Type B pancreatic cell (in vitro differentiated cells): ENCODE results near the gene BEND7. TPM values are rescaled to one million over a fixed set of nuclear protein-coding genes. Genes with fewer than 3 reads are reported as not detected.

Experiments used
- DNase-seq: peaks from one replicate; pipeline ENCODE4 v3.0.0; 2021; ENCODE audit warnings: mixed read lengths; ENCODE audit not compliant: unreplicated experiment; ENCODE audit errors: extremely low spot score
- H3K27ac Mint-ChIP-seq: 2 replicates; pipeline ENCODE4 v1.8.0; 2021; ENCODE audit warnings: mild to moderate bottlenecking, mixed read lengths
- H3K27me3 Mint-ChIP-seq: 2 replicates; pipeline ENCODE4 v1.8.0; 2021; ENCODE audit warnings: mixed read lengths
- H3K36me3 Mint-ChIP-seq: 2 replicates; pipeline ENCODE4 v1.8.0; 2021; ENCODE audit warnings: mixed read lengths
- H3K4me1 Mint-ChIP-seq: one replicate; pipeline ENCODE4 v1.8.0; 2021; ENCODE audit warnings: mixed read lengths; ENCODE audit not compliant: unreplicated experiment
- H3K4me3 Mint-ChIP-seq: 2 replicates; pipeline ENCODE4 v1.8.0; 2021; ENCODE audit warnings: mild to moderate bottlenecking, mixed read lengths
- H3K9me3 Mint-ChIP-seq: 2 replicates; pipeline ENCODE4 v1.8.0; 2021; ENCODE audit warnings: mixed read lengths
- CTCF ChIP-seq: fragments of 200-600 bp; sonication (generic); conservative IDR thresholded peaks from 2 replicates; pipeline ENCODE4 v1.5.0; 2021; ENCODE audit warnings: antibody characterized with exemption, mild to moderate bottlenecking
- total RNA-seq: library from RNA; stranded (reverse); gene quantifications from 2 replicates; pipeline ENCODE4 v1.2.1, GENCODE V29; 2021; ENCODE audit warnings: low replicate concordance

Gene BEND7
- total RNA-seq, 1 donor from 2014 or later: 14.1 TPM

- H3K27ac Mint-ChIP-seq: no peak overlapping the region
Measured at GRCh38 chr10:13392701-13393100, 136.1 kb downstream of the BEND7 start.

More at GRCh38 chr10:13392701-13393100, 136.1 kb downstream of the BEND7 start:
- TF ChIP-seq CTCF: no peak
- Mint-ChIP-seq H3K27me3 (no peaks in the 10 kb centered on the region), H3K4me1 (no peaks in the 10 kb centered on the region), H3K4me3 (no peak overlapping the region), H3K9me3 (no peaks in the 10 kb centered on the region), H3K36me3 (no peaks in the 10 kb centered on the region)
- DNase-seq: no peak

Other genes starting within 250 kb of the BEND7 start
- 23.3 and 27.3 TPM in 2 replicates for gene PHYH, start 228.9 kb downstream of the BEND7 start, total RNA-seq
- 61.5 and 96.4 TPM in 2 replicates for gene SEPHS1, start 180.7 kb downstream of the BEND7 start, total RNA-seq
- 16.7 and 20.3 TPM in 2 replicates for gene PRPF18, start 58.0 kb upstream of the BEND7 start, total RNA-seq